Natural killer cell (primary cell): Measurements from ENCODE around the gene ANKFY1. TPM values are rescaled to one million over a fixed set of nuclear protein-coding genes. Genes with fewer than 3 reads are reported as not detected.

ENCODE experiments used
- ATAC-seq, 3 donors: fragments of 150-1000 bp in 2 of 3; fragments of 200-7000 bp in 1 of 3; cut with Tn5 transposase; 1 replicate in 1 of 3; 2 replicates in 2 of 3; pipeline ENCODE4 v1.10.0; 2021; ENCODE audit warnings: mild to moderate bottlenecking in 2 of 3, moderate library complexity in 2 of 3
- DNase-seq, 2 donors: peaks; one replicate each; pipeline versions ENCODE4 v3.0.0 to v3.0.0-alpha.2; 2013 to 2021; ENCODE audit warnings: mixed read lengths in 1 of 2
- H3K27ac ChIP-seq: one replicate; pipeline ENCODE4 v1.5.1; 2013; ENCODE audit warnings: mild to moderate bottlenecking, low read length
- H3K27me3 ChIP-seq: one replicate; pipeline ENCODE4 v1.6.1; 2013; ENCODE audit warnings: low read length; ENCODE audit not compliant: control insufficient read depth, insufficient read depth
- H3K36me3 ChIP-seq: one replicate; pipeline ENCODE4 v1.6.1; 2013; ENCODE audit warnings: low read length; ENCODE audit not compliant: control insufficient read depth, insufficient read depth
- H3K4me1 ChIP-seq: one replicate; pipeline ENCODE4 v1.6.1; 2013; ENCODE audit warnings: low read length; ENCODE audit not compliant: control insufficient read depth, insufficient read depth
- H3K4me3 ChIP-seq: one replicate; pipeline ENCODE4 v1.5.1; 2013; ENCODE audit warnings: low read length
- H3K9me3 ChIP-seq: one replicate; pipeline ENCODE4 v1.6.1; 2013; ENCODE audit warnings: low read length; ENCODE audit not compliant: control insufficient read depth, insufficient read depth
- H3K27ac Mint-ChIP-seq, 2 donors: one replicate each; pipeline ENCODE4 v1.8.0; 2022; ENCODE audit warnings: mild to moderate bottlenecking in 2 of 2, mixed read lengths in 2 of 2, moderate library complexity in 1 of 2
- H3K27me3 Mint-ChIP-seq, 2 donors: one replicate each; pipeline ENCODE4 v1.8.0; 2022; ENCODE audit warnings: low read depth in 2 of 2, mixed read lengths in 2 of 2
- H3K36me3 Mint-ChIP-seq: one replicate; pipeline ENCODE4 v1.8.0; 2022; ENCODE audit warnings: mixed read lengths
- H3K4me1 Mint-ChIP-seq, 2 donors: one replicate each; pipeline ENCODE4 v1.8.0; 2022; ENCODE audit warnings: mixed read lengths in 2 of 2
- H3K4me3 Mint-ChIP-seq: one replicate; pipeline ENCODE4 v1.8.0; 2022; ENCODE audit warnings: mild to moderate bottlenecking, moderate library complexity, mixed read lengths
- H3K9me3 Mint-ChIP-seq, 2 donors: one replicate each; pipeline ENCODE4 v1.8.0; 2022; ENCODE audit warnings: mixed read lengths in 2 of 2
- CTCF ChIP-seq: fragments of 200-600 bp; IDR thresholded peaks from one replicate; pipeline ENCODE4 v1.8.0; 2022; ENCODE audit warnings: antibody characterized with exemption
- WGBS: methylation state at CpG from one replicate; pipeline ENCODE4 v1.1.7; 2013; ENCODE audit warnings: missing lambda C conversion rate; ENCODE audit not compliant: insufficient coverage; 5-methylcytosine and 5-hydroxymethylcytosine counted together
- intact Hi-C: fragments of 100-400 bp; cut with micrococcal nuclease; formaldehyde crosslinking; loops from one replicate; pipeline ENCODE4 v1.14.2; 2022
- total RNA-seq, 4 donors: library from RNA; stranded (reverse); fragments of 120-200 nt in 1 of 4; gene quantifications; one replicate each; pipeline versions ENCODE4 v1.2.3 to v1.2.4, GENCODE V29; 2013 to 2022

Gene ANKFY1
- total RNA-seq, 3 donors from 2014 or later (not counting 1 experiment from before 2014, with no cell fraction given), result 58.4 to 72.4 (median 68.8) TPM

DNA sequence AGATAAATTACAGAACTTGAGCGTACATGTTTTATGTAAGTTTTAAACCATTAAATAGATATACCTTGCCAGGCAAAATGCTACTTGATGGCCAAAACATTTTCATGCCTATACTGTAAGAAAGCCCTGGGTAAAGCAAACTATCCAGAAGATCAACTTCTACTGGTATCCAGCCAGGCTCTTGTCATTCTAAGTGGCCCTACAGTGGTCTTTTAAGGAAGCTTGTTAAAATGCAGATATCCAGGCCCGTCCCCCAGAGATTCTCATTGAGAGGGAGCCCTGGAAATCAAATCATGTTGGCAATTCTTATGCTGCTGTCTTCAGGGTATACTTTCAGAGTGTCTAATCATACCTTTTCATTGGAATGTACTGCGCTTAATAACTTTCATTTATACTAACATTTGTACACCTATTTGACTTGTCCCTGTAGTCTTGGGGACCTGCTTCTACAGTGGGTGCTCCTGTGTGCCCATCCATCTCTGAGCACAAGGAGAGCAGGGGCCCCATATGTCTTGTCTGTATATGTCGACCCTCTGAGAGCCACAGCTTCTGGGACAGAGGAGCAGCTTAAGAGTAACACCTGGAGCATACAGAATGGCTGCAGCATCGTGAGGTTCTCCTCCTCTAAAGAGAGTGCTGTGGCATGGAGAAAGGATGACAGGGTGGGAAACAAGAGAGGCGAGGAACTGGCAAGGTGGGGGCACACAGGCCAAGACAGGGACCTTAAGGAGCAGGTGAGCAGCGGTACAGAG lies 43.6 kb upstream of the ANKFY1 start:
- no peaks in the 10 kb centered on the region for H3K9me3 ChIP-seq
- Mint-ChIP-seq H3K4me3 (no peak overlapping the region), H3K27ac (peak overlapping the region in 1 of 2 donors; percentile 69), H3K36me3 (no peaks in the 10 kb centered on the region), H3K27me3 (no peaks in the 10 kb centered on the region), H3K9me3 (no peaks in the 10 kb centered on the region), H3K4me1 (peaks cover 41 to 43% of the 10 kb centered on the region in 2 donors)
- peaks cover 9% of the 10 kb centered on the region for H3K36me3 ChIP-seq
- intact Hi-C loops, result no loop called here
- no peak for ATAC-seq
- no peaks in the 10 kb centered on the region for H3K27me3 ChIP-seq
- TF ChIP-seq CTCF, result no peak
- peaks cover 4% of the 10 kb centered on the region for H3K4me1 ChIP-seq
- 97% methylated on average over 7 of the region's 7 CpGs for WGBS
- no peak overlapping the region for H3K4me3 ChIP-seq
- no peak for DNase-seq
- no peak overlapping the region for H3K27ac ChIP-seq

- no peaks in the 10 kb centered on the region for H3K27me3 Mint-ChIP-seq
- no peaks in the 10 kb centered on the region for H3K9me3 Mint-ChIP-seq
- Histone ChIP-seq H3K36me3 (peaks cover 13% of the 10 kb centered on the region), H3K4me1 (peaks cover 4% of the 10 kb centered on the region), H3K27me3 (no peaks in the 10 kb centered on the region), H3K9me3 (no peaks in the 10 kb centered on the region), H3K4me3 (no peak overlapping the region), H3K27ac (no peak overlapping the region)
- WGBS, result 97% methylated on average over 7 of the region's 7 CpGs
- intact Hi-C loops, result no loop called here
- TF ChIP-seq CTCF, result no peak
- no peak overlapping the region for H3K27ac Mint-ChIP-seq
- ATAC-seq, result no peak
- no peak overlapping the region for H3K4me3 Mint-ChIP-seq
- DNase-seq, result no peak
- peaks cover 24 to 30% of the 10 kb centered on the region in 2 donors for H3K4me1 Mint-ChIP-seq
- no peaks in the 10 kb centered on the region for H3K36me3 Mint-ChIP-seq
These were observed 41.4 kb upstream of the ANKFY1 start for GRCh38 chr17:4305224-4305623.

DNA sequence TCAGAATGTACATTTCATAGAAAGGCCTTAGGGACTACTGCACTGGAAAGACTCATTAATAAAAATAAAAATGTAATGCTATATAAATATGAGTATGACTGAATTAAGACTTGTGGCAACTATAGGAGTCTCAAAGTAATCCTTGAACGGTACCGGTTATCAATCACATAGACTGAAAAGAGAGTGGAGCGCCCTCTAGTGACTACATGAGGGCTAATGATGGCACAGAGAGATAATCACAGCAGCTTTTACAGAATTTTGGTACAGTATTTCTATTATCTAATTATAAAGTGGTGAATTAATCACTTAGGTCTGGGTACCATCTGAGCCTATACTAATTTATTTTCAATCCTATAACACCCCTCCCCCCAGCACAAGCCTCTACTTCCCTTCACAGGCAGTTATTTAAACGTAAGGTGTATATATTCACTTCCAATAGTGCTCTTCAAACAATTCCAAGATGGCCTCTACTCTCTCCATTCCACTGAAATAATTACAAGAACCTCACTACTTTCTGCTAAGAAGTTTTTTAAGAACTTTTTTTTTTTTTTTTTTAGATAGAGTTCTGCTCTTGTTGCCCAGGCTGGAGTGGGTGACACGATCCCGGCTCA lies 40.7 kb upstream of the ANKFY1 start:
- Histone ChIP-seq H3K4me3 (no peak overlapping the region), H3K36me3 (peaks cover 13% of the 10 kb centered on the region), H3K27ac (no peak overlapping the region), H3K4me1 (peaks cover 4% of the 10 kb centered on the region), H3K9me3 (no peaks in the 10 kb centered on the region), H3K27me3 (no peaks in the 10 kb centered on the region)
- Mint-ChIP-seq H3K4me3 (no peak overlapping the region), H3K36me3 (no peaks in the 10 kb centered on the region), H3K4me1 (peaks cover 17 to 23% of the 10 kb centered on the region in 2 donors), H3K27ac (no peak overlapping the region), H3K9me3 (no peaks in the 10 kb centered on the region), H3K27me3 (no peaks in the 10 kb centered on the region)
- intact Hi-C loops, result loop anchor here (1.0 kb wide), 2 partner anchors 89 to 109 kb away; no protein-coding TSS in a partner anchor
- peak; percentile 89 for TF ChIP-seq CTCF
- WGBS, result 59% methylated on average over 6 of the region's 6 CpGs
- ATAC-seq (peak; percentile 75 to 82 (median 79)), DNase-seq (peak in 1 of 2 donors; percentile 83)
